ENCODE data around the gene CBFA2T2. TPM values are rescaled to one million over a fixed set of nuclear protein-coding genes. Genes with fewer than 3 reads are reported as not detected.
"Not testable (repeated sequence)": the region's sequence is repeated elsewhere in the genome, so short reads cannot be mapped to it uniquely, and the experiment has no call there.

The CBFA2T2 gene
- total RNA-seq, 2 donors from 2014 or later, result 14.8 to 18.0 TPM

GRCh38 chr20:33526769-33527168, 36.9 kb downstream of the CBFA2T2 start:
- no peak for TF ChIP-seq CTCF (IDR thresholded peaks at IDR 0.05)
- no peak overlapping the region for H3K27ac ChIP-seq
- no peak overlapping the region for H3K4me3 ChIP-seq
- peaks cover 7 to 29% of the 10 kb centered on the region in 2 donors for H3K4me1 ChIP-seq (ENCODE audit: control insufficient read depth in 1 of 2, low read depth in 2 of 2)
- no peaks in the 10 kb centered on the region for H3K9me3 ChIP-seq
- ATAC-seq (ENCODE audit: insufficient number of reproducible peaks, low FRiP score, low read depth) (no peak), DNase-seq (ENCODE audit: low spot score) (no peak)
- H3K36me3 ChIP-seq, result peaks cover 3% of the 10 kb centered on the region
- H3K27me3 ChIP-seq (replicated peaks; ENCODE audit: insufficient read depth), result no peaks in the 10 kb centered on the region

GRCh38 chr20:33531047-33531877, 41.4 kb downstream of the CBFA2T2 start:
- no peak overlapping the region for H3K4me3 ChIP-seq
- DNase-seq (ENCODE audit: low spot score), result no peak
- H3K27me3 ChIP-seq (replicated peaks; ENCODE audit: insufficient read depth), result no peaks in the 10 kb centered on the region
- peaks cover 6 to 31% of the 10 kb centered on the region in 2 donors for H3K4me1 ChIP-seq (ENCODE audit: control insufficient read depth in 1 of 2, low read depth in 2 of 2)
- no peak for TF ChIP-seq CTCF (IDR thresholded peaks at IDR 0.05)
- H3K9me3 ChIP-seq, result no peaks in the 10 kb centered on the region
- no peak overlapping the region for H3K27ac ChIP-seq
- no peaks in the 10 kb centered on the region for H3K36me3 ChIP-seq
- no peak for ATAC-seq (ENCODE audit: insufficient number of reproducible peaks, low FRiP score, low read depth)

- H3K36me3 ChIP-seq, result no peaks in the 10 kb centered on the region
- H3K4me1 ChIP-seq (ENCODE audit: control insufficient read depth in 1 of 2, low read depth in 2 of 2), result peaks cover 6 to 31% of the 10 kb centered on the region in 2 donors
- H3K27me3 ChIP-seq (replicated peaks; ENCODE audit: insufficient read depth), result no peaks in the 10 kb centered on the region
- H3K4me3 ChIP-seq, result no peak overlapping the region
- no peak overlapping the region for H3K27ac ChIP-seq
- TF ChIP-seq CTCF (IDR thresholded peaks at IDR 0.05), result no peak
- no peaks in the 10 kb centered on the region for H3K9me3 ChIP-seq
- DNase-seq (ENCODE audit: low spot score), result no peak
- ATAC-seq (ENCODE audit: insufficient number of reproducible peaks, low FRiP score, low read depth), result no peak
These were observed 42.0 kb downstream of the CBFA2T2 start for GRCh38 chr20:33531885-33532284.

GRCh38 chr20:33532753-33533459, 43.0 kb downstream of the CBFA2T2 start:
- no peak for ATAC-seq (ENCODE audit: insufficient number of reproducible peaks, low FRiP score, low read depth)
- H3K4me1 ChIP-seq (ENCODE audit: control insufficient read depth in 1 of 2, low read depth in 2 of 2), result peaks cover 6 to 31% of the 10 kb centered on the region in 2 donors
- no peak for TF ChIP-seq CTCF (IDR thresholded peaks at IDR 0.05)

GRCh38 chr20:33535717-33536116, 45.8 kb downstream of the CBFA2T2 start:
- peaks cover 6 to 32% of the 10 kb centered on the region in 2 donors for H3K4me1 ChIP-seq (ENCODE audit: control insufficient read depth in 1 of 2, low read depth in 2 of 2)
- H3K9me3 ChIP-seq; DNase-seq (ENCODE audit: low spot score); ATAC-seq (ENCODE audit: insufficient number of reproducible peaks, low FRiP score, low read depth); H3K27me3 ChIP-seq (replicated peaks; ENCODE audit: insufficient read depth); H3K36me3 ChIP-seq; H3K4me3 ChIP-seq; H3K27ac ChIP-seq: not testable (repeated sequence)

More at GRCh38 chr20:33532753-33533459, 43.0 kb downstream of the CBFA2T2 start:
- H3K27me3 ChIP-seq (replicated peaks; ENCODE audit: insufficient read depth), result no peaks in the 10 kb centered on the region
- no peak overlapping the region for H3K27ac ChIP-seq
- no peak for DNase-seq (ENCODE audit: low spot score)
- no peak overlapping the region for H3K4me3 ChIP-seq
- H3K36me3 ChIP-seq, result no peaks in the 10 kb centered on the region
- no peaks in the 10 kb centered on the region for H3K9me3 ChIP-seq

All from thoracic aorta (tissue), 2 donors.